GM12872 (cell line): ENCODE measurements around the gene GZMH.

Source experiments
- CTCF ChIP-seq: IDR thresholded peaks from 3 replicates; pipeline ENCODE4 v1.5.1; 2011; ENCODE audit warnings: low read depth, mild to moderate bottlenecking, low read length, moderate library complexity; ENCODE audit not compliant: insufficient read depth

GZMH gene, protein sequence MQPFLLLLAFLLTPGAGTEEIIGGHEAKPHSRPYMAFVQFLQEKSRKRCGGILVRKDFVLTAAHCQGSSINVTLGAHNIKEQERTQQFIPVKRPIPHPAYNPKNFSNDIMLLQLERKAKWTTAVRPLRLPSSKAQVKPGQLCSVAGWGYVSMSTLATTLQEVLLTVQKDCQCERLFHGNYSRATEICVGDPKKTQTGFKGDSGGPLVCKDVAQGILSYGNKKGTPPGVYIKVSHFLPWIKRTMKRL

DNA sequence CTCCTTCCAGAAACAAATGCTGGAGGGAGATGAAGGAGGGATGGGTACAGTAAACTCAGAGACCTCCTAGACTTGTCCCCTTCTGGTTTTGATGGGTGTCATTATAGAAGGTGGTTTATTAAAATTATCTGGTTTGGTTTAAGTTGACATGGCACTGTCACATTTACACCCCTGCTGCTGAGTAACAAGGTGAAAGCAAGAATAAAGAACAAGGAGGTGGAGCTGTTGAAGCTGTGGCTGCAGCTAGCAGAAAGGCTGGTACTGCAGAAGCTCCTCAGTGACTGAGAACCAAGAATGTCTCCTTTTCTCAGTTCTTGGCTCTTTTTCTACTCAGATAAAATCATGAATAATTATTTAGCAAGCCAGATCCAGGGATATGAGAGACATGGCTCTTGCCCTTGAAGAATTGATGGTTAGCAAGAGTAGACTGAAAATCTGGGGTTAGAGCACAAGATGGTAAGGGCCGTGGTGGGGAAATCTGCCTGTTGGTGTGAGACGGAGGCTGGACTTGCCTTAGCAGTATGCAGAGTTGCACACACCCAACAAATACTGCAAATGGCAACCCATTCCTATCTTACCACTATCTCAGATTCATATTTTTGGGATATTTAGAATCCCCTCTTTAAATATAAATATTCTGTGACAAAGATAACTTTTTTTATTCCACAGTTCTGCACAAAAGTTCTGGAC is at the start of gene GZMH:
Gene GZMH, minus strand, starts transcription at position 31 of the 690 bp plus-strand sequence. CDS start 72 bp downstream, outside the sequence.
- TF ChIP-seq CTCF, result no peak

GRCh38 chr14:24639905-24640304 is 30.4 kb upstream of the GZMH start:
- TF ChIP-seq CTCF, result no peak

- TF ChIP-seq CTCF, result no peak
These were observed 29.8 kb upstream of the GZMH start for GRCh38 chr14:24639270-24639669.

DNA sequence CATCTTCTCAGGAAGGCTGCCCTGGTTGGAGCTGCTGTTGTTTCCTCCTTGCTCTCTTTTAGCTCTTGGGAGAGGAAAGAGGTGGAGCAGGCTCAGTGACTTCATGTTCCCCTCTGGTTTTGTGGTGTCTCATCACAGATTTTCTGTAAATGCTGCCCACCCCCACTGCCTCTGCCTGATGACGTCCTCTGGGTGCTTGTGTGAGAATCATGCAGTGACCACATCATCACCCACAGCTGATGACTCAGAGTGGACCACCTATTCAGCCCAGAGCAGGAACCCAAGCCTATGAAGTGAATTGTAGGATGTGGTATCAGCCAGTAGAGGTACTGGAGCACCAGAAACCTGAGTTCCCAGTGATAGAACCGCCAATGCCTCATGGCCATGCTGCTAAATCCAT is 24.7 kb upstream of the GZMH start, which contains the start of gene GZMB:
Gene GZMB, minus strand, starts transcription at position 33 of the 400 bp plus-strand sequence. Its CDS starts 30 bp downstream, at position 3.
- TF ChIP-seq CTCF, result no peak

GRCh38 chr14:24633353-24633752 is 23.9 kb upstream of the GZMH start:
- no peak for TF ChIP-seq CTCF

DNA sequence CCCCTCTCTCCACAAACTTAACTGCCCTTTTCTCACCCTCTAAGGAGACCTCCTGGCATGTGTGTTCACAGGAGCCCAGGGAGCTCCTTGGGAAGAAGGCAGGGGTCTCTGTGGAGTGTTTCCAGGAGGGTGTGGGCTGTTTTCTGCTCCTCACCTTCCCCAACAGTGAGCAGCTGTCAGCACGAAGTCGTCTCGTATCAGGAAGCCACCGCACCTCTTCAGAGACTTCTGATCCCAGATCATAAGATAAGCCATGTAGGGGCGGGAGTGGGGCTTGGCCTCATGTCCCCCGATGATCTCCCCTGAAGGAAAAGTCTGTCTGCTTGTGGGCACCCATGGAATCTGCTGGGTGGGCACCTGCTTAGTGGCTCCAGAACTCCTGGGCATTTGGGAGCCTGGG is 23.3 kb upstream of the GZMH start:
- TF ChIP-seq CTCF, result no peak

- TF ChIP-seq CTCF, result no peak
These were observed 22.9 kb upstream of the GZMH start for GRCh38 chr14:24632336-24632735.
